Measurements from ENCODE around the gene FGF22.

The FGF22 gene

GRCh38 chr19:670609-671075, 31.0 kb downstream of the FGF22 start:
- TF ChIP-seq, protein P1, sequence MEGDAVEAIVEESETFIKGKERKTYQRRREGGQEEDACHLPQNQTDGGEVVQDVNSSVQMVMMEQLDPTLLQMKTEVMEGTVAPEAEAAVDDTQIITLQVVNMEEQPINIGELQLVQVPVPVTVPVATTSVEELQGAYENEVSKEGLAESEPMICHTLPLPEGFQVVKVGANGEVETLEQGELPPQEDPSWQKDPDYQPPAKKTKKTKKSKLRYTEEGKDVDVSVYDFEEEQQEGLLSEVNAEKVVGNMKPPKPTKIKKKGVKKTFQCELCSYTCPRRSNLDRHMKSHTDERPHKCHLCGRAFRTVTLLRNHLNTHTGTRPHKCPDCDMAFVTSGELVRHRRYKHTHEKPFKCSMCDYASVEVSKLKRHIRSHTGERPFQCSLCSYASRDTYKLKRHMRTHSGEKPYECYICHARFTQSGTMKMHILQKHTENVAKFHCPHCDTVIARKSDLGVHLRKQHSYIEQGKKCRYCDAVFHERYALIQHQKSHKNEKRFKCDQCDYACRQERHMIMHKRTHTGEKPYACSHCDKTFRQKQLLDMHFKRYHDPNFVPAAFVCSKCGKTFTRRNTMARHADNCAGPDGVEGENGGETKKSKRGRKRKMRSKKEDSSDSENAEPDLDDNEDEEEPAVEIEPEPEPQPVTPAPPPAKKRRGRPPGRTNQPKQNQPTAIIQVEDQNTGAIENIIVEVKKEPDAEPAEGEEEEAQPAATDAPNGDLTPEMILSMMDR (IDR thresholded peaks at IDR 0.05; ENCODE audit: extremely low read depth, insufficient read depth, missing control alignments), result no peak
- no peak for DNase-seq (ENCODE audit: low spot score)
- in situ Hi-C loops (cut with MboI; ENCODE audit: low pct_unique_long_range_greater_than_20kb, low sequenced_read_pairs, unreplicated experiment), result no loop called here

GRCh38 chr19:674282-675151, 34.8 kb downstream of the FGF22 start:
- in situ Hi-C loops (cut with MboI; ENCODE audit: low pct_unique_long_range_greater_than_20kb, low sequenced_read_pairs, unreplicated experiment), result no loop called here
- TF ChIP-seq, protein P1 (IDR thresholded peaks at IDR 0.05; ENCODE audit: extremely low read depth, insufficient read depth, missing control alignments), result no peak
- no peak for DNase-seq (ENCODE audit: low spot score)

GRCh38 chr19:676007-676338, 36.3 kb downstream of the FGF22 start:
- in situ Hi-C loops (cut with MboI; ENCODE audit: low pct_unique_long_range_greater_than_20kb, low sequenced_read_pairs, unreplicated experiment), result no loop called here
- TF ChIP-seq, protein P1 (IDR thresholded peaks at IDR 0.05; ENCODE audit: extremely low read depth, insufficient read depth, missing control alignments), result no peak
- no peak for DNase-seq (ENCODE audit: low spot score)

GRCh38 chr19:676339-677105, 36.8 kb downstream of the FGF22 start, which contains the start of gene FSTL3:
Gene FSTL3, plus strand, starts transcription at chr19:676392. Its CDS starts 32 bp downstream, at chr19:676424.
- in situ Hi-C loops (cut with MboI; ENCODE audit: low pct_unique_long_range_greater_than_20kb, low sequenced_read_pairs, unreplicated experiment), result no loop called here
- no peak for DNase-seq (ENCODE audit: low spot score)
- TF ChIP-seq, protein P1 (IDR thresholded peaks at IDR 0.05; ENCODE audit: extremely low read depth, insufficient read depth, missing control alignments), result no peak

DNA sequence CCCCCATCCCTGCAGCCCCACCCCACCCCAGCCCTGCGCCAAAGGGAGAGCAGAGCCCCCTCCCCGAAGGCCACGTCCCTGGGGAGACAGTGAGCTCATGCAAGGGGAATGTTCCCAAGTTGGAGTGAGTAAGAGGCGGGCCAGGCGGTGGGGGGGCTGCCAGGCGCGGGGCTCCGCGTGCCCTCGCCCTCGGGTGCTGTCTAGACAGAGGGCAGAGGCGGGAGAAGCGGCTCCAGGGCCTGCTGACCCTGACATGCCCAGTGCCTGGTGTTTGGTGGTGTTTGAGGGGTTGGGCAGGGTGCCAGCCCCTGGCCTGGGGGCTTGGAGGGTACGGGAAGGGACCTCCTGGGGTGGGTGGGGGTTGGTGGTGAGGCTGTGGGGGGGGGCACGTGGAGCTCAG, 37.5 kb downstream of the FGF22 start:
- TF ChIP-seq, protein P1 (IDR thresholded peaks at IDR 0.05; ENCODE audit: extremely low read depth, insufficient read depth, missing control alignments), result no peak
- in situ Hi-C loops (cut with MboI; ENCODE audit: low pct_unique_long_range_greater_than_20kb, low sequenced_read_pairs, unreplicated experiment), result no loop called here
- DNase-seq (ENCODE audit: low spot score), result no peak

- no peak for DNase-seq (ENCODE audit: low spot score)
- in situ Hi-C loops (cut with MboI; ENCODE audit: low pct_unique_long_range_greater_than_20kb, low sequenced_read_pairs, unreplicated experiment), result no loop called here
- TF ChIP-seq, protein P1 (IDR thresholded peaks at IDR 0.05; ENCODE audit: extremely low read depth, insufficient read depth, missing control alignments), result no peak
These were observed 38.1 kb downstream of the FGF22 start for GRCh38 chr19:677601-678436.

Data from GM13977 (cell line).